H9 (cell line): ENCODE measurements around the gene SLC7A9. TPM values are rescaled to one million over a fixed set of nuclear protein-coding genes. Genes with fewer than 3 reads are reported as not detected.
A peak's percentile ranks its signal among the peaks of the same experiment; 100 is the strongest.

Experiments
- DNase-seq: peaks from one replicate; pipeline ENCODE4 v3.0.0-alpha.2; 2017
- H2AFZ ChIP-seq: one replicate; pipeline ENCODE4 v1.6.1; 2013; ENCODE audit warnings: mild to moderate bottlenecking, low read length, control low read depth, moderate library complexity
- H2AK5ac ChIP-seq: 2 replicates; pipeline ENCODE4 v1.6.1; 2013; ENCODE audit warnings: low read length, control low read depth, mixed read lengths; ENCODE audit not compliant: insufficient read length
- H2BK120ac ChIP-seq: one replicate; pipeline ENCODE4 v1.6.1; 2013; ENCODE audit warnings: low read depth, mild to moderate bottlenecking, low read length, control low read depth, inconsistent platforms; ENCODE audit not compliant: poor library complexity, severe bottlenecking
- H2BK12ac ChIP-seq: 2 replicates; pipeline ENCODE4 v1.6.1; 2013; ENCODE audit warnings: low read length, control low read depth, mixed read lengths, low read depth; ENCODE audit not compliant: insufficient read length
- H2BK15ac ChIP-seq: 2 replicates; pipeline ENCODE4 v1.6.1; 2013; ENCODE audit warnings: low read depth, low read length, control low read depth
- H2BK20ac ChIP-seq: one replicate; pipeline ENCODE4 v1.6.1; 2013; ENCODE audit warnings: low read depth, mild to moderate bottlenecking, low read length, control low read depth, inconsistent platforms; ENCODE audit not compliant: poor library complexity, severe bottlenecking
- H2BK5ac ChIP-seq: 2 replicates; pipeline ENCODE4 v1.6.1; 2013; ENCODE audit warnings: low read length, control low read depth, mixed read lengths; ENCODE audit not compliant: insufficient read length
- H3K14ac ChIP-seq: 2 replicates; pipeline ENCODE4 v1.6.1; 2013; ENCODE audit warnings: low read length, control low read depth; ENCODE audit not compliant: insufficient read depth
- H3K18ac ChIP-seq: 2 replicates; pipeline ENCODE4 v1.6.1; 2013; ENCODE audit warnings: low read depth, mild to moderate bottlenecking, mixed read lengths, low read length, control low read depth; ENCODE audit not compliant: insufficient read length
- H3K23ac ChIP-seq: 2 replicates; pipeline ENCODE4 v1.6.1; 2013; ENCODE audit warnings: low read length, control low read depth, mixed read lengths, low read depth; ENCODE audit not compliant: insufficient read length
- H3K23me2 ChIP-seq: 2 replicates; pipeline ENCODE4 v1.6.1; 2013; ENCODE audit warnings: low read depth, mild to moderate bottlenecking, mixed read lengths, low read length, control low read depth; ENCODE audit not compliant: insufficient read length, poor library complexity, severe bottlenecking
- H3K27ac ChIP-seq: 2 replicates; pipeline ENCODE4 v1.5.1; 2013; ENCODE audit warnings: low read length, control low read depth, mixed read lengths, low read depth; ENCODE audit not compliant: insufficient read length
- H3K27me3 ChIP-seq: 2 replicates; pipeline ENCODE4 v1.6.1; 2013; ENCODE audit warnings: low read length, control low read depth, inconsistent platforms; ENCODE audit not compliant: insufficient read depth
- H3K4ac ChIP-seq: 2 replicates; pipeline ENCODE4 v1.6.1; 2013; ENCODE audit warnings: low read depth, mild to moderate bottlenecking, control low read depth, inconsistent platforms, low read length, moderate library complexity
- H3K4me1 ChIP-seq: 2 replicates; pipeline ENCODE4 v1.6.1; 2013; ENCODE audit warnings: low read length, control low read depth, inconsistent platforms; ENCODE audit not compliant: insufficient read depth
- H3K4me2 ChIP-seq: 2 replicates; pipeline ENCODE4 v1.6.1; 2013; ENCODE audit warnings: low read length, control low read depth, mixed read lengths; ENCODE audit not compliant: insufficient read length, insufficient read depth
- H3K56ac ChIP-seq: 2 replicates; pipeline ENCODE4 v1.6.1; 2013; ENCODE audit warnings: low read depth, mild to moderate bottlenecking, mixed read lengths, low read length, control low read depth; ENCODE audit not compliant: insufficient read length
- H3K79me1 ChIP-seq: 2 replicates; pipeline ENCODE4 v1.6.1; 2013; ENCODE audit warnings: low read depth, mild to moderate bottlenecking, moderate library complexity, low read length, control low read depth, inconsistent platforms; ENCODE audit not compliant: insufficient read depth, poor library complexity, severe bottlenecking
- H3K79me2 ChIP-seq: 2 replicates; pipeline ENCODE4 v1.6.1; 2013; ENCODE audit warnings: low read length, control low read depth, inconsistent platforms; ENCODE audit not compliant: insufficient read depth
- H3K9ac ChIP-seq: 2 replicates; pipeline ENCODE4 v1.6.1; 2013; ENCODE audit warnings: low read length, control low read depth, mixed read lengths; ENCODE audit not compliant: insufficient read length; ENCODE audit errors: extremely low read depth
- H3K9me3 ChIP-seq: one replicate; pipeline ENCODE4 v1.6.1; 2013; ENCODE audit warnings: low read depth, low read length, inconsistent platforms; ENCODE audit not compliant: control insufficient read depth
- H3T11ph ChIP-seq: one replicate; pipeline ENCODE4 v1.6.1; 2013; ENCODE audit warnings: mild to moderate bottlenecking, low read length, control low read depth, inconsistent platforms
- H4K20me1 ChIP-seq: one replicate; pipeline ENCODE4 v1.6.1; 2013; ENCODE audit not compliant: control insufficient read depth, insufficient read length, insufficient read depth
- H4K5ac ChIP-seq: 2 replicates; pipeline ENCODE4 v1.6.1; 2013; ENCODE audit warnings: low read depth, mild to moderate bottlenecking, mixed read lengths, low read length, control low read depth; ENCODE audit not compliant: insufficient read length
- H4K8ac ChIP-seq: replicated peaks from 2 replicates; pipeline ENCODE4 v1.6.1; 2013; ENCODE audit warnings: low read length, control low read depth, mixed read lengths, low read depth; ENCODE audit not compliant: insufficient read length
- H4K91ac ChIP-seq: 2 replicates; pipeline ENCODE4 v1.6.1; 2013; ENCODE audit warnings: low read depth, mild to moderate bottlenecking, moderate library complexity, mixed read lengths, low read length, control low read depth; ENCODE audit not compliant: insufficient read length
- H3K27ac Mint-ChIP-seq, 3 experiments: 2 replicates in 2 of 3; 3 replicates in 1 of 3; pipeline ENCODE4 v1.8.0; 2020 to 2021; ENCODE audit warnings: mixed read lengths in 3 of 3, mild to moderate bottlenecking in 1 of 3, moderate library complexity in 1 of 3
- H3K27me3 Mint-ChIP-seq: 2 replicates; pipeline ENCODE4 v1.8.0; 2021; ENCODE audit warnings: low read depth, mild to moderate bottlenecking, moderate library complexity, mixed read lengths
- H3K36me3 Mint-ChIP-seq, 3 experiments: 2 replicates in 2 of 3; 3 replicates in 1 of 3; pipeline ENCODE4 v1.8.0; 2020 to 2021; ENCODE audit warnings: low read depth in 3 of 3, mixed read lengths in 3 of 3; ENCODE audit not compliant: insufficient read depth in 1 of 3
- H3K4me1 Mint-ChIP-seq, 2 experiments: 2 replicates each; pipeline ENCODE4 v1.8.0; 2020; ENCODE audit warnings: mixed read lengths in 2 of 2
- H3K4me3 Mint-ChIP-seq, 2 experiments: 2 replicates in 1 of 2; 3 replicates in 1 of 2; pipeline ENCODE4 v1.8.0; 2020 to 2021; ENCODE audit warnings: mild to moderate bottlenecking in 2 of 2, mixed read lengths in 2 of 2, moderate library complexity in 1 of 2
- H3K9me3 Mint-ChIP-seq, 2 experiments: 2 replicates in 1 of 2; 3 replicates in 1 of 2; pipeline ENCODE4 v1.8.0; 2020; ENCODE audit warnings: mild to moderate bottlenecking in 2 of 2, mixed read lengths in 2 of 2, moderate library complexity in 1 of 2
- CTCF ChIP-seq: fragments of 200-600 bp; sonication (generic); conservative IDR thresholded peaks from 3 replicates; pipeline ENCODE4 v1.8.0; 2021; ENCODE audit warnings: antibody characterized with exemption, mild to moderate bottlenecking
- WGBS: extraction: QIAGEN DNeasy Blood & Tissue Kit; methylation state at CpG from one replicate; pipeline ENCODE4 v1.1.7; 2013; ENCODE audit warnings: missing lambda C conversion rate, low lambda C conversion rate, mixed read lengths; ENCODE audit not compliant: insufficient read length; ENCODE audit errors: extremely low coverage; 5-methylcytosine and 5-hydroxymethylcytosine counted together
- total RNA-seq: library from RNA; stranded (reverse); gene quantifications from 2 replicates; pipeline ENCODE4 v1.2.1, GENCODE V29; 2021

Gene SLC7A9
- total RNA-seq, 1 experiment from 2014 or later = not detected

- Histone ChIP-seq H3K9ac (no peak overlapping the region), H4K91ac (no peak overlapping the region), H2BK20ac (no peak overlapping the region), H2AK5ac (no peak overlapping the region), H3K4me1 (no peaks in the 10 kb centered on the region), H3K18ac (no peak overlapping the region), H3K79me1 (no peaks in the 10 kb centered on the region), H3K4ac (no peak overlapping the region), H3K23ac (no peak overlapping the region), H2AFZ (no peak overlapping the region), H3K56ac (no peak overlapping the region), H3K14ac (no peak overlapping the region), H3K27ac (no peak overlapping the region), H4K8ac (no peak overlapping the region), H3K23me2 (no peaks in the 10 kb centered on the region), H3T11ph (no peak overlapping the region), H2BK5ac (no peak overlapping the region), H4K20me1 (no peaks in the 10 kb centered on the region), H2BK15ac (no peak overlapping the region), H2BK120ac (no peak overlapping the region), H2BK12ac (no peak overlapping the region), H3K27me3 (no peaks in the 10 kb centered on the region), H4K5ac (no peak overlapping the region), H3K4me2 (no peak overlapping the region), H3K9me3 (no peaks in the 10 kb centered on the region), H3K79me2 (no peaks in the 10 kb centered on the region)
- WGBS = no CpG with 5 or more reads among the region's 4 CpGs
- Mint-ChIP-seq H3K27me3 (no peaks in the 10 kb centered on the region), H3K9me3 (no peaks in the 10 kb centered on the region), H3K27ac (peak overlapping the region in 1 of 3 experiments; percentile 4; a peak in 1 of 7 replicates), H3K4me1 (peaks cover 5 to 18% of the 10 kb centered on the region in 2 experiments), H3K4me3 (peak overlapping the region in 1 of 2 experiments; percentile 29; a peak in 1 of 5 replicates), H3K36me3 (no peaks in the 10 kb centered on the region)
- no peak for TF ChIP-seq CTCF
- DNase-seq = no peak
These were observed 68.8 kb downstream of the SLC7A9 start for GRCh38 chr19:32800754-32801153.
